ENCODE data around the gene MAD1L1. TPM values are rescaled to one million over a fixed set of nuclear protein-coding genes. Genes with fewer than 3 reads are reported as not detected.

Gene MAD1L1
- total and polyA plus RNA-seq, 2 of the 8 experiments (the other 6 are each of a cell fraction or from before 2014, with no cell fraction given): 40.4 to 44.6 TPM

DNA sequence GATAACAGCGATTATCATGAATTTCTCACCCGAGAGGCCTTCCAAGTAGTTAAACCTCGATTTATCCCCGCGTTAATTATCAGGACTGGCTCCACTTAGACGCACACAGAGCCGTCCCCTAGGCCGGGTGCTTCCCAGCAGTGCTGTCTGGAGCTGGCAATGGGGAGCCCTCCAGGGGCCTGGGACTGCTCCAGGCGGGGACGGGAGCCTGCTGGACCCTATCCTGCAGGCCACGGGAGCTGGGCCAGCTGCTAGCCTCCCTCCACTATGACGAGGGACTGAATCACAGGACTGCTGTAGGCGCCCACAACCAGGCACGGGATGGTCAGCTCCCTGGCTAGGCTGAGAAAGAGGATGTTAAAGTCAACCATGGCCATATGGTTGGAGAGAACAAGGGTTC is 333.5 kb downstream of the MAD1L1 start:
- Histone ChIP-seq H3K4ac (replicated peaks; ENCODE audit: insufficient read length, low read depth, low read length) (no peak overlapping the region), H3K27ac (ENCODE audit: low read depth, low read length) (no peak overlapping the region), H3K4me2 (ENCODE audit: insufficient read depth in 1 of 2, low read depth in 2 of 2, low read length in 2 of 2) (no peak overlapping the region), H3K36me3 (ENCODE audit: control insufficient read depth in 2 of 4, insufficient read depth in 4 of 4, low read length in 3 of 4) (no peaks in the 10 kb centered on the region), H2BK20ac (ENCODE audit: low read length) (no peak overlapping the region), H3K14ac (ENCODE audit: insufficient read length) (no peak overlapping the region), H2BK120ac (replicated peaks; ENCODE audit: low read depth, low read length) (no peak overlapping the region), H4K91ac (replicated peaks; ENCODE audit: insufficient read length, low read length) (no peak overlapping the region), H4K5ac (ENCODE audit: insufficient read length, low read depth, low read length) (no peak overlapping the region), H2BK5ac (ENCODE audit: low read depth, low read length) (no peak overlapping the region; the same call in 1 of the 2 replicates), H3K27me3 (replicated peaks in 1 of 4; ENCODE audit: control insufficient read depth in 3 of 4, extremely low read depth in 1 of 4, insufficient read depth in 3 of 4, low read length in 3 of 4) (no peaks in the 10 kb centered on the region), H4K20me1 (replicated peaks in 1 of 2; ENCODE audit: control insufficient read depth in 1 of 2, insufficient read depth in 2 of 2, low read length in 2 of 2) (peaks cover 0 to 3% of the 10 kb centered on the region in 2 experiments), H3K9ac (replicated peaks in 1 of 4; ENCODE audit: extremely low read depth in 1 of 4, low read depth in 3 of 4, low read length in 3 of 4) (no peak overlapping the region), H3K79me1 (ENCODE audit: low read depth, low read length) (no peaks in the 10 kb centered on the region; the same call in 1 of the 2 replicates), H3K23ac (ENCODE audit: insufficient read length) (no peak overlapping the region), H3K4me1 (replicated peaks in 1 of 4; ENCODE audit: control insufficient read depth in 3 of 4, insufficient read depth in 4 of 4, low read length in 3 of 4) (0 out of 7 replicates have a peak, but pooled peaks cover 0 to 2% (median 0%) of the 10 kb centered on the region in 4 experiments), H3K23me2 (ENCODE audit: low read depth, low read length) (no peaks in the 10 kb centered on the region), H3K9me3 (ENCODE audit: insufficient read depth in 2 of 2, low read depth in 1 of 2, low read length in 1 of 2) (no peaks in the 10 kb centered on the region), H2BK12ac (ENCODE audit: low read depth, low read length) (no peak overlapping the region), H3K4me3 (ENCODE audit: extremely low read depth in 1 of 4, insufficient read depth in 2 of 4, low read depth in 3 of 4, low read length in 4 of 4) (no peak overlapping the region), H2AFZ (ENCODE audit: low read length) (no peak overlapping the region), H3K79me2 (ENCODE audit: control insufficient read depth in 1 of 2, insufficient read depth in 2 of 2, low read length in 2 of 2) (no peaks in the 10 kb centered on the region), H4K8ac (ENCODE audit: extremely low read depth, insufficient read depth, low read length) (peak overlapping the region; percentile 51; the same call in 1 of the 2 replicates), H2AK5ac (ENCODE audit: low read depth, low read length) (no peak overlapping the region), H2BK15ac (ENCODE audit: low read length) (no peak overlapping the region), H3K56ac (replicated peaks; ENCODE audit: insufficient read length, low read depth, low read length) (no peak overlapping the region), H3K18ac (ENCODE audit: extremely low read depth, low read length) (no peak overlapping the region)
- ChIA-PET POLR2A (ENCODE audit: partially characterized antibody) (no interaction called here), CTCF (ENCODE audit: partially characterized antibody) (interaction anchor here (1.4 to 2.7 kb wide), 2 partner anchors 14 to 17 kb away, joined by 3 to 10 read pairs; no protein-coding TSS in a partner anchor)
- no peak for FAIRE-seq
- WGBS, 2 experiments (ENCODE audit: extremely low coverage in 1 of 2, insufficient coverage in 1 of 2, insufficient read length in 1 of 2, insufficient replicate concordance in 2 of 2, low coverage in 1 of 2, low lambda C conversion rate in 2 of 2, missing lambda C conversion rate in 1 of 2): 89% methylated on average over 14 of the region's 14 CpGs; no CpG with 5 or more reads in 1 of the 2 experiments
- no peak for DNase-seq (ENCODE audit: low read depth in 1 of 2, low spot score in 2 of 2)
- TF ChIP-seq NANOG (IDR thresholded peaks at IDR 0.05; ENCODE audit: insufficient read depth, low read depth, low read length, poor library complexity, severe bottlenecking): no peak
- no peak for TF ChIP-seq ZNF274 (IDR thresholded peaks at IDR 0.05; ENCODE audit: borderline replicate concordance, extremely low read depth, low read length)
- no peak for TF ChIP-seq GTF2F1 (IDR thresholded peaks at IDR 0.05; ENCODE audit: borderline replicate concordance, low read depth, low read length)
- TF ChIP-seq TEAD4 (IDR thresholded peaks at IDR 0.05; ENCODE audit: low read depth, low read length): no peak
- no peak for TF ChIP-seq HDAC2 (IDR thresholded peaks at IDR 0.05; ENCODE audit: borderline replicate concordance in 1 of 2, low read depth in 2 of 2, low read length in 2 of 2)
- TF ChIP-seq SP2 (IDR thresholded peaks at IDR 0.05; ENCODE audit: low read length): no peak
- no peak for TF ChIP-seq RAD21 (IDR thresholded peaks at IDR 0.05 in 1 of 2, conservative IDR thresholded peaks at IDR 0.05 in 1 of 2; ENCODE audit: low read depth in 2 of 2, low read length in 2 of 2)
- no peak for TF ChIP-seq KDM1A (IDR thresholded peaks at IDR 0.05; ENCODE audit: borderline replicate concordance, low read length)
- no peak for TF ChIP-seq SAP30 (IDR thresholded peaks at IDR 0.05; ENCODE audit: insufficient read depth, insufficient replicate concordance, low read length)
- no peak for TF ChIP-seq SP4 (IDR thresholded peaks at IDR 0.05; ENCODE audit: low read length)
- no peak for TF ChIP-seq TAF1 (IDR thresholded peaks at IDR 0.05; ENCODE audit: low read depth, low read length)
- no peak for TF ChIP-seq BRCA1 (IDR thresholded peaks at IDR 0.05; ENCODE audit: low read depth, low read length)
- no peak for TF ChIP-seq RFX5 (IDR thresholded peaks at IDR 0.05; ENCODE audit: borderline replicate concordance, low read depth, low read length)
- no peak for TF ChIP-seq MAFK (IDR thresholded peaks at IDR 0.05; ENCODE audit: low read depth, low read length)
